ENCODE measurements around the gene NMNAT2.

DNA sequence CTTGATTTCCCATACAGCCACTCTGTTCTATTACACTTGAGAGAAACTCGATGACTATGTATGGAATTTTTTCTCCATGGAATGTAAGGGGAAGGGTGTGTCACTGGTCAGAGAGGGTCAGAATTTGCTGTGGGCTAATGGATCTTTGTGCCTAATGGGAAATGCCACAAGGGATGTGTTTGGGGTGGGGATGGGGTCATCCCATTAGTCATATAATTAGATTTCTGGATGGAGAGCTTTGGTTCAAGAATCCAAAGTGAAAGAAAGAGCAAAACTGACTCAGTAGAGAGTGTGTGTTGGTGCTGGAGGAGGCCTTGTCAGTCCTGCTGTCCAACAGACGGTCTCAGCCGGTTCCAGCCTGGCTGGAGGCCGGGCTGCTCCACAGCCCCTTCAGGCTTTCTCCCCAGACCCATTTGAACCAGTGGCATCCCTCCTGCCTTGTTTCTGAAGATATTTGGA lies 145.8 kb downstream of the NMNAT2 start:
- TF ChIP-seq, protein P1, sequence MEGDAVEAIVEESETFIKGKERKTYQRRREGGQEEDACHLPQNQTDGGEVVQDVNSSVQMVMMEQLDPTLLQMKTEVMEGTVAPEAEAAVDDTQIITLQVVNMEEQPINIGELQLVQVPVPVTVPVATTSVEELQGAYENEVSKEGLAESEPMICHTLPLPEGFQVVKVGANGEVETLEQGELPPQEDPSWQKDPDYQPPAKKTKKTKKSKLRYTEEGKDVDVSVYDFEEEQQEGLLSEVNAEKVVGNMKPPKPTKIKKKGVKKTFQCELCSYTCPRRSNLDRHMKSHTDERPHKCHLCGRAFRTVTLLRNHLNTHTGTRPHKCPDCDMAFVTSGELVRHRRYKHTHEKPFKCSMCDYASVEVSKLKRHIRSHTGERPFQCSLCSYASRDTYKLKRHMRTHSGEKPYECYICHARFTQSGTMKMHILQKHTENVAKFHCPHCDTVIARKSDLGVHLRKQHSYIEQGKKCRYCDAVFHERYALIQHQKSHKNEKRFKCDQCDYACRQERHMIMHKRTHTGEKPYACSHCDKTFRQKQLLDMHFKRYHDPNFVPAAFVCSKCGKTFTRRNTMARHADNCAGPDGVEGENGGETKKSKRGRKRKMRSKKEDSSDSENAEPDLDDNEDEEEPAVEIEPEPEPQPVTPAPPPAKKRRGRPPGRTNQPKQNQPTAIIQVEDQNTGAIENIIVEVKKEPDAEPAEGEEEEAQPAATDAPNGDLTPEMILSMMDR (IDR thresholded peaks at IDR 0.05) = no peak
- TF ChIP-seq POLR2A (IDR thresholded peaks at IDR 0.05) = no peak
- no peak for TF ChIP-seq EP300 (IDR thresholded peaks at IDR 0.05; ENCODE audit: low read depth)

All from transverse colon (tissue), 3 donors.